ENCODE measurements around the gene TNC. TPM values are rescaled to one million over a fixed set of nuclear protein-coding genes. Genes with fewer than 3 reads are reported as not detected.

TNC gene
- total and polyA plus RNA-seq, 2 donors from 2014 or later = 9.4 to 254 TPM

DNA sequence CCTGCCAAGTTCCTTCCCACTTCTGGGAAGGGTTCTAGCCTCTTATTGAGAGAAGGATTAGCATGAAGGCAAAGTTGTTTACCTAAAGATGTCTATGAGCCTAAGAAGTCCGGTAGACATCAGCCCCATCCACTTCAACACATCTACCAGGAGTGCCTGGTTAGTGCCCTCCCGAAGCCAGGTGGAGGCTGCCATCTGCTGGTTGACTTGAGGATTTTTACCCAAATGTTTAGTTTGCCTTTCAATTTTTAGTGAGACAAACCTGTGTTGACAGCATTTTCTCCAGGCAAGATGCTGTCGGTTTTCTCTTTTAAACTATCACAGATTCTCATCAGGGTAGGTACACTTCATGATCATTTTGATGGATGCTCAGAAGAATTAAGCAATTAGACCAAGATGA lies 104.0 kb downstream of the TNC start:
- H3K27me3 ChIP-seq (ENCODE audit: control insufficient read depth, insufficient read depth, low read length) = no peaks in the 10 kb centered on the region
- H3K4me3 ChIP-seq (ENCODE audit: low read length in 3 of 3) = no peak overlapping the region
- H3K9ac ChIP-seq (ENCODE audit: low read length in 3 of 3) = no peak overlapping the region
- DNase-seq (peak; percentile 68 to 87 (median 70)), FAIRE-seq (peak; percentile 77)
- no peak overlapping the region for H3K27ac ChIP-seq (ENCODE audit: low read depth in 2 of 2, low read length in 2 of 2)
- intact Hi-C loops (cut with DNase I) = loop anchor here (10.0 kb wide), 2 partner anchors 279 to 609 kb away; no protein-coding TSS in a partner anchor
- no peaks in the 10 kb centered on the region for H3K9me3 ChIP-seq (ENCODE audit: control insufficient read depth in 2 of 3, insufficient read depth in 1 of 3, low read length in 3 of 3)
- no peaks in the 10 kb centered on the region for H3K4me1 ChIP-seq (ENCODE audit: control insufficient read depth in 2 of 3, insufficient read depth in 2 of 3, low read depth in 1 of 3, low read length in 3 of 3)
- no peaks in the 10 kb centered on the region for H3K36me3 ChIP-seq (ENCODE audit: control insufficient read depth in 2 of 3, insufficient read depth in 3 of 3, low read length in 3 of 3)
- TF ChIP-seq, protein P1, sequence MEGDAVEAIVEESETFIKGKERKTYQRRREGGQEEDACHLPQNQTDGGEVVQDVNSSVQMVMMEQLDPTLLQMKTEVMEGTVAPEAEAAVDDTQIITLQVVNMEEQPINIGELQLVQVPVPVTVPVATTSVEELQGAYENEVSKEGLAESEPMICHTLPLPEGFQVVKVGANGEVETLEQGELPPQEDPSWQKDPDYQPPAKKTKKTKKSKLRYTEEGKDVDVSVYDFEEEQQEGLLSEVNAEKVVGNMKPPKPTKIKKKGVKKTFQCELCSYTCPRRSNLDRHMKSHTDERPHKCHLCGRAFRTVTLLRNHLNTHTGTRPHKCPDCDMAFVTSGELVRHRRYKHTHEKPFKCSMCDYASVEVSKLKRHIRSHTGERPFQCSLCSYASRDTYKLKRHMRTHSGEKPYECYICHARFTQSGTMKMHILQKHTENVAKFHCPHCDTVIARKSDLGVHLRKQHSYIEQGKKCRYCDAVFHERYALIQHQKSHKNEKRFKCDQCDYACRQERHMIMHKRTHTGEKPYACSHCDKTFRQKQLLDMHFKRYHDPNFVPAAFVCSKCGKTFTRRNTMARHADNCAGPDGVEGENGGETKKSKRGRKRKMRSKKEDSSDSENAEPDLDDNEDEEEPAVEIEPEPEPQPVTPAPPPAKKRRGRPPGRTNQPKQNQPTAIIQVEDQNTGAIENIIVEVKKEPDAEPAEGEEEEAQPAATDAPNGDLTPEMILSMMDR (IDR thresholded peaks at IDR 0.05; ENCODE audit: borderline replicate concordance, extremely low read depth, insufficient read depth) = peak; percentile 82

DNA sequence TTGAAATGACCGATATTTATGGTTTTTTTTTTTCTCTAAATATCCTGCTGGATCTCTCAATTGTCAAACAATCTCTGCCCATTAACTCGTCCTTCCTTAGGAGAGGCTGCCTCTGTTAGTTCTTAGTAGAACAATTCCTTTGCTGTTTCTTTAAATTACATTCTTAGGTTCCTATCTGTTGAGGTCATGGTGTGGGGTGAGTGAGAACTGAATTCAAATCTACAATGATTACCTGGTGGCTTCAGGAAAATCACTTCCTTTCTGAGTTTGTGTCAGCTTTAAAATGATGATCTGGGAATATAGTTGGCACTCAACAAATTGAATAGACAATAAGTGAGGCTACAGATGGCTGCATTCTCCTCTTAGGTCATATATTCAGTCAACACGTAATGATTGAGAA lies 105.5 kb downstream of the TNC start:
- no peaks in the 10 kb centered on the region for H3K27me3 ChIP-seq (ENCODE audit: control insufficient read depth, insufficient read depth, low read length)
- H3K9ac ChIP-seq (ENCODE audit: low read length in 3 of 3) = no peak overlapping the region
- no peaks in the 10 kb centered on the region for H3K36me3 ChIP-seq (ENCODE audit: control insufficient read depth in 2 of 3, insufficient read depth in 3 of 3, low read length in 3 of 3)
- TF ChIP-seq, protein P1 (IDR thresholded peaks at IDR 0.05; ENCODE audit: borderline replicate concordance, extremely low read depth, insufficient read depth) = no peak
- FAIRE-seq (no peak), DNase-seq (no peak)
- H3K27ac ChIP-seq (ENCODE audit: low read depth in 2 of 2, low read length in 2 of 2) = no peak overlapping the region
- no peaks in the 10 kb centered on the region for H3K4me1 ChIP-seq (ENCODE audit: control insufficient read depth in 2 of 3, insufficient read depth in 2 of 3, low read depth in 1 of 3, low read length in 3 of 3)
- H3K4me3 ChIP-seq (ENCODE audit: low read length in 3 of 3) = no peak overlapping the region
- intact Hi-C loops (cut with DNase I) = loop anchor here (10.0 kb wide), 2 partner anchors 278 to 608 kb away; no protein-coding TSS in a partner anchor
- no peaks in the 10 kb centered on the region for H3K9me3 ChIP-seq (ENCODE audit: control insufficient read depth in 2 of 3, insufficient read depth in 1 of 3, low read length in 3 of 3)

DNA sequence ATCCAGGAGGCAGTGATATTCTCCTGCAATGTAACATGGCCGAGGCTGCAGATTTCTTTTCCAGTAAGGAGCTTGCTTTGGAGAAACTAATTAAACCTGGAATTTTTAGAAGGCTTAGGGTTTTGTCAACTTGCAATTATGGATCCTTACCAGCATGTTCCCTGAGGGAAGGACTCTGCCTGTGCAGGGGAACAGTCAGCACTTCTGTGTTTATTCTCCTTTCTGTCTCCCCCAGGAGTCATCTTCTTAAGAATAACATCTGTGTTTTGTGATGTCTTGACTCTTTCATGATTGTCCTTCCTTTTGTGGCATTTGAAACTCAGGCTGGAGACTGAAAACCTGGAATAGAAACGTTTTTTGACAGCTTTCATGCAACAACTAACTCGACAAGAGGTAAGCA lies 107.1 kb downstream of the TNC start:
- intact Hi-C loops (cut with DNase I) = loop anchor here (10.0 kb wide), 2 partner anchors 276 to 606 kb away; no protein-coding TSS in a partner anchor
- no peak for FAIRE-seq
- no peak for DNase-seq
- H3K27ac ChIP-seq (ENCODE audit: low read depth in 2 of 2, low read length in 2 of 2) = no peak overlapping the region
- TF ChIP-seq, protein P1 (IDR thresholded peaks at IDR 0.05; ENCODE audit: borderline replicate concordance, extremely low read depth, insufficient read depth) = no peak
- H3K27me3 ChIP-seq (ENCODE audit: control insufficient read depth, insufficient read depth, low read length) = no peaks in the 10 kb centered on the region
- H3K4me3 ChIP-seq (ENCODE audit: low read length in 3 of 3) = no peak overlapping the region
- H3K36me3 ChIP-seq (ENCODE audit: control insufficient read depth in 2 of 3, insufficient read depth in 3 of 3, low read length in 3 of 3) = no peaks in the 10 kb centered on the region
- H3K9me3 ChIP-seq (ENCODE audit: control insufficient read depth in 2 of 3, insufficient read depth in 1 of 3, low read length in 3 of 3) = no peaks in the 10 kb centered on the region
- H3K4me1 ChIP-seq (ENCODE audit: control insufficient read depth in 2 of 3, insufficient read depth in 2 of 3, low read depth in 1 of 3, low read length in 3 of 3) = no peaks in the 10 kb centered on the region
- H3K9ac ChIP-seq (ENCODE audit: low read length in 3 of 3) = no peak overlapping the region
